Lower lobe of right lung (tissue), 2 donors: ENCODE measurements around the gene PDE4D. TPM values are rescaled to one million over a fixed set of nuclear protein-coding genes. Genes with fewer than 3 reads are reported as not detected.

Experiments
- ATAC-seq, 2 donors: fragments of 200-7000 bp; cut with Tn5 transposase; one replicate each; pipeline ENCODE4 v1.9.1; 2020 to 2022; ENCODE audit warnings: mild to moderate bottlenecking in 2 of 2, moderate library complexity in 2 of 2
- DNase-seq: peaks from one replicate; pipeline ENCODE4 v3.0.0-alpha.2; 2020
- H3K27ac ChIP-seq: fragments of 200-600 bp; one replicate; pipeline ENCODE4 v1.8.0; 2022
- H3K27me3 ChIP-seq: fragments of 200-600 bp; one replicate; pipeline ENCODE4 v1.8.0; 2022; ENCODE audit warnings: low read depth
- H3K36me3 ChIP-seq: fragments of 200-600 bp; one replicate; pipeline ENCODE4 v1.8.0; 2022; ENCODE audit warnings: mild to moderate bottlenecking
- H3K4me1 ChIP-seq: fragments of 200-600 bp; one replicate; pipeline ENCODE4 v1.8.0; 2022
- H3K4me3 ChIP-seq: fragments of 200-600 bp; one replicate; pipeline ENCODE4 v1.8.0; 2022; ENCODE audit warnings: mild to moderate bottlenecking
- H3K9me3 ChIP-seq: fragments of 200-600 bp; one replicate; pipeline ENCODE4 v1.8.0; 2022
- CTCF ChIP-seq: fragments of 200-600 bp; IDR thresholded peaks from one replicate; pipeline ENCODE4 v1.8.0; 2022; ENCODE audit warnings: antibody characterized with exemption, mild to moderate bottlenecking
- intact Hi-C: fragments of 100-400 bp; cut with DNase I; formaldehyde crosslinking; loops from one replicate; pipeline ENCODE4 v1.11.0; 2022
- total RNA-seq: library from RNA; stranded (reverse); fragmentation: NEBNext Ultra II Directional; extraction: Animal tissue kit (Norgen Biotek cat#: 25700); gene quantifications from one replicate; pipeline ENCODE4 v1.2.1, GENCODE V29; 2021
- donor health status: DM: no; HTN: yes; CAD: no; lungs with severe emphysema.

Gene PDE4D
- total RNA-seq, 1 donor from 2014 or later, result 71.3 TPM

GRCh38 chr5:59540366-59540765, 353.2 kb downstream of the PDE4D start:
- DNase-seq, result no peak
- intact Hi-C loops, result no loop called here
- Histone ChIP-seq H3K4me1 (peaks cover 16% of the 10 kb centered on the region), H3K36me3 (no peaks in the 10 kb centered on the region), H3K9me3 (no peaks in the 10 kb centered on the region), H3K27me3 (no peaks in the 10 kb centered on the region), H3K27ac (no peak overlapping the region), H3K4me3 (no peak overlapping the region)
- no peak for ATAC-seq
- no peak for TF ChIP-seq CTCF

GRCh38 chr5:59538750-59539121, 354.8 kb downstream of the PDE4D start:
- no peaks in the 10 kb centered on the region for H3K36me3 ChIP-seq
- H3K27me3 ChIP-seq, result no peaks in the 10 kb centered on the region
- peaks cover 16% of the 10 kb centered on the region for H3K4me1 ChIP-seq
- TF ChIP-seq CTCF, result no peak
- ATAC-seq, result no peak
- H3K9me3 ChIP-seq, result no peaks in the 10 kb centered on the region
- no peak for DNase-seq
- H3K27ac ChIP-seq, result no peak overlapping the region
- H3K4me3 ChIP-seq, result no peak overlapping the region
- intact Hi-C loops, result no loop called here

GRCh38 chr5:59537961-59538749, 355.4 kb downstream of the PDE4D start:
- peaks cover 10% of the 10 kb centered on the region for H3K4me1 ChIP-seq
- intact Hi-C loops, result no loop called here
- no peaks in the 10 kb centered on the region for H3K27me3 ChIP-seq
- no peak for TF ChIP-seq CTCF
- no peak for DNase-seq
- no peak overlapping the region for H3K27ac ChIP-seq
- no peak overlapping the region for H3K4me3 ChIP-seq
- ATAC-seq, result no peak
- no peaks in the 10 kb centered on the region for H3K9me3 ChIP-seq
- no peaks in the 10 kb centered on the region for H3K36me3 ChIP-seq

GRCh38 chr5:59536875-59537274, 356.7 kb downstream of the PDE4D start:
- intact Hi-C loops, result no loop called here
- no peaks in the 10 kb centered on the region for H3K27me3 ChIP-seq
- no peaks in the 10 kb centered on the region for H3K36me3 ChIP-seq
- H3K27ac ChIP-seq, result no peak overlapping the region
- TF ChIP-seq CTCF, result no peak
- ATAC-seq (no peak), DNase-seq (no peak)
- no peak overlapping the region for H3K4me3 ChIP-seq
- no peaks in the 10 kb centered on the region for H3K4me1 ChIP-seq
- no peaks in the 10 kb centered on the region for H3K9me3 ChIP-seq

- Histone ChIP-seq H3K27me3 (no peaks in the 10 kb centered on the region), H3K9me3 (no peaks in the 10 kb centered on the region), H3K4me3 (no peak overlapping the region), H3K27ac (no peak overlapping the region), H3K4me1 (no peaks in the 10 kb centered on the region), H3K36me3 (no peaks in the 10 kb centered on the region)
- DNase-seq (no peak), ATAC-seq (no peak)
- TF ChIP-seq CTCF, result no peak
- intact Hi-C loops, result no loop called here
Observed at GRCh38 chr5:59535561-59535960, 358.0 kb downstream of the PDE4D start.
